Left renal pelvis (tissue), 4 donors: ENCODE measurements around the gene KAT8. TPM values are rescaled to one million over a fixed set of nuclear protein-coding genes. Genes with fewer than 3 reads are reported as not detected.
"Not testable (repeated sequence)": the region's sequence is repeated elsewhere in the genome, so short reads cannot be mapped to it uniquely, and the experiment has no call there.

Experiments
- DNase-seq, 4 donors: peaks; one replicate each; pipeline ENCODE4 v3.0.0-alpha.2; 2013; ENCODE audit warnings: low read depth in 4 of 4, low spot score in 3 of 4
- polyA plus RNA-seq, 4 donors: library from polyadenylated mRNA; unstranded; fragments of 120-200 nt; gene quantifications; one replicate each; pipeline ENCODE4 v1.2.1, GENCODE V29; 2013; ENCODE audit not compliant: insufficient read length in 4 of 4

KAT8 gene
- polyA plus RNA-seq, 4 donors: 54.1 to 80.2 (median 62.6) TPM

GRCh38 chr16:31130336-31130891, 12.9 kb downstream of the KAT8 start:
- no peak for DNase-seq

GRCh38 chr16:31130899-31131298, 13.4 kb downstream of the KAT8 start:
- no peak for DNase-seq

- no peak for DNase-seq
Measured at GRCh38 chr16:31131416-31131815, 14.0 kb downstream of the KAT8 start.

GRCh38 chr16:31131841-31132271, 14.4 kb downstream of the KAT8 start:
- no peak for DNase-seq

GRCh38 chr16:31132303-31132979, 15.0 kb downstream of the KAT8 start:
- no peak for DNase-seq

- no peak for DNase-seq
Measured at GRCh38 chr16:31133046-31133501, 15.6 kb downstream of the KAT8 start.

- DNase-seq: no peak
Measured at GRCh38 chr16:31134091-31134571, 16.7 kb downstream of the KAT8 start.

GRCh38 chr16:31134625-31135534, 17.4 kb downstream of the KAT8 start:
- DNase-seq: no peak

GRCh38 chr16:31135535-31136286, 18.2 kb downstream of the KAT8 start, which contains the start of gene PRSS8:
PRSS8 (minus strand) TSS chr16:31135727; CDS start chr16:31135498, 229 bp downstream.
- no peak for DNase-seq

GRCh38 chr16:31136287-31136662, 18.8 kb downstream of the KAT8 start:
- DNase-seq: no peak

GRCh38 chr16:31136822-31137499, 19.5 kb downstream of the KAT8 start:
- DNase-seq: not testable (repeated sequence)

GRCh38 chr16:31138621-31139578, 21.4 kb downstream of the KAT8 start:
- DNase-seq: peak in 1 of 4 donors; percentile 35

- DNase-seq: not testable (repeated sequence)
Measured at GRCh38 chr16:31141071-31141469, 23.6 kb downstream of the KAT8 start.

GRCh38 chr16:31141489-31142108, 24.1 kb downstream of the KAT8 start:
- no peak for DNase-seq

GRCh38 chr16:31142109-31143010, 24.9 kb downstream of the KAT8 start:
- peak; percentile 96 to 98 (median 96) for DNase-seq

- DNase-seq: no peak
Measured at GRCh38 chr16:31143011-31143693, 25.7 kb downstream of the KAT8 start.
